PFSK-1 (cell line): ENCODE results near the gene MAP7.

Experiments
- FOXP2 ChIP-seq: optimal IDR thresholded peaks from 2 replicates; pipeline ENCODE3; 2011; ENCODE audit warnings: borderline replicate concordance, control low read depth, inconsistent platforms; ENCODE audit not compliant: insufficient read depth; ENCODE audit errors: extremely low read length, extremely low read depth
- POLR2AphosphoS5 ChIP-seq: IDR thresholded peaks from 2 replicates; pipeline ENCODE4 v1.6.1; 2012; ENCODE audit warnings: low read depth, mild to moderate bottlenecking, control low read depth, low read length, moderate library complexity
- TF ChIP-seq, protein P1 (sequence below), 2 experiments: IDR thresholded peaks; 2 replicates each; pipeline versions ENCODE4 v1.6.1 to v1.8.0; 2011 to 2012; ENCODE audit warnings: low read depth in 2 of 2, low read length in 2 of 2, control low read depth in 1 of 2, inconsistent platforms in 1 of 2, mild to moderate bottlenecking in 1 of 2, moderate library complexity in 1 of 2; ENCODE audit not compliant: insufficient read depth in 1 of 2

DNA sequence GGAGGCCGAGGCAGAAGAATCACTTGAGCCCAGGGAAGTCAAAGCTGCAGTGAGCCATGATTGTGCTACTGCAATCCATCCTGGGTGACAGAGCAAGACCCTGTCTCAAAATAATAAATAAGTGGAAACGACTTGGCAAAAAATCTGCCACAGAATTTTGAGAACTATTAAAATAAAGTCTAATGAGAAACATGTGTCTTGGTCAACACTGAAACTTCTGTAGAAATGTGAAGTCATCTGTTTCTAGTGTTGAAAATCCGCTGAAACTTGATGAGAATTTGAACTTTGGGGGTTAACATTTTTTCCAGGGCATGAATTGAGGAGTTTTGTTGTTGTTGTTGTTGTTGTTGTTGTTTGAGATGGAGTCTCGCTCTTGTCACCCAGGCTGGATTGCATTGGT lies 231.5 kb downstream of the MAP7 start:
- TF ChIP-seq FOXP2 (no peak), POLR2AphosphoS5 (no peak)
- TF ChIP-seq, protein P1, sequence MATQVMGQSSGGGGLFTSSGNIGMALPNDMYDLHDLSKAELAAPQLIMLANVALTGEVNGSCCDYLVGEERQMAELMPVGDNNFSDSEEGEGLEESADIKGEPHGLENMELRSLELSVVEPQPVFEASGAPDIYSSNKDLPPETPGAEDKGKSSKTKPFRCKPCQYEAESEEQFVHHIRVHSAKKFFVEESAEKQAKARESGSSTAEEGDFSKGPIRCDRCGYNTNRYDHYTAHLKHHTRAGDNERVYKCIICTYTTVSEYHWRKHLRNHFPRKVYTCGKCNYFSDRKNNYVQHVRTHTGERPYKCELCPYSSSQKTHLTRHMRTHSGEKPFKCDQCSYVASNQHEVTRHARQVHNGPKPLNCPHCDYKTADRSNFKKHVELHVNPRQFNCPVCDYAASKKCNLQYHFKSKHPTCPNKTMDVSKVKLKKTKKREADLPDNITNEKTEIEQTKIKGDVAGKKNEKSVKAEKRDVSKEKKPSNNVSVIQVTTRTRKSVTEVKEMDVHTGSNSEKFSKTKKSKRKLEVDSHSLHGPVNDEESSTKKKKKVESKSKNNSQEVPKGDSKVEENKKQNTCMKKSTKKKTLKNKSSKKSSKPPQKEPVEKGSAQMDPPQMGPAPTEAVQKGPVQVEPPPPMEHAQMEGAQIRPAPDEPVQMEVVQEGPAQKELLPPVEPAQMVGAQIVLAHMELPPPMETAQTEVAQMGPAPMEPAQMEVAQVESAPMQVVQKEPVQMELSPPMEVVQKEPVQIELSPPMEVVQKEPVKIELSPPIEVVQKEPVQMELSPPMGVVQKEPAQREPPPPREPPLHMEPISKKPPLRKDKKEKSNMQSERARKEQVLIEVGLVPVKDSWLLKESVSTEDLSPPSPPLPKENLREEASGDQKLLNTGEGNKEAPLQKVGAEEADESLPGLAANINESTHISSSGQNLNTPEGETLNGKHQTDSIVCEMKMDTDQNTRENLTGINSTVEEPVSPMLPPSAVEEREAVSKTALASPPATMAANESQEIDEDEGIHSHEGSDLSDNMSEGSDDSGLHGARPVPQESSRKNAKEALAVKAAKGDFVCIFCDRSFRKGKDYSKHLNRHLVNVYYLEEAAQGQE (IDR thresholded peaks at IDR 0.05; ENCODE audit: insufficient read depth in 1 of 2, low read depth in 2 of 2, low read length in 2 of 2), result no peak
